Neural progenitor cell (in vitro differentiated cells): ENCODE data around the gene CDS2.

Experiments
- CTCF ChIP-seq: fragments of 200-600 bp; sonication (generic); IDR thresholded peaks from 2 replicates; pipeline ENCODE4 v1.5.1; 2017; ENCODE audit warnings: antibody characterized with exemption, mild to moderate bottlenecking
- EZH2 ChIP-seq: fragments of 200-600 bp; sonication (generic); IDR thresholded peaks from 2 replicates; pipeline ENCODE4 v1.6.1; 2017; ENCODE audit warnings: antibody characterized with exemption, mild to moderate bottlenecking, moderate library complexity

DNA sequence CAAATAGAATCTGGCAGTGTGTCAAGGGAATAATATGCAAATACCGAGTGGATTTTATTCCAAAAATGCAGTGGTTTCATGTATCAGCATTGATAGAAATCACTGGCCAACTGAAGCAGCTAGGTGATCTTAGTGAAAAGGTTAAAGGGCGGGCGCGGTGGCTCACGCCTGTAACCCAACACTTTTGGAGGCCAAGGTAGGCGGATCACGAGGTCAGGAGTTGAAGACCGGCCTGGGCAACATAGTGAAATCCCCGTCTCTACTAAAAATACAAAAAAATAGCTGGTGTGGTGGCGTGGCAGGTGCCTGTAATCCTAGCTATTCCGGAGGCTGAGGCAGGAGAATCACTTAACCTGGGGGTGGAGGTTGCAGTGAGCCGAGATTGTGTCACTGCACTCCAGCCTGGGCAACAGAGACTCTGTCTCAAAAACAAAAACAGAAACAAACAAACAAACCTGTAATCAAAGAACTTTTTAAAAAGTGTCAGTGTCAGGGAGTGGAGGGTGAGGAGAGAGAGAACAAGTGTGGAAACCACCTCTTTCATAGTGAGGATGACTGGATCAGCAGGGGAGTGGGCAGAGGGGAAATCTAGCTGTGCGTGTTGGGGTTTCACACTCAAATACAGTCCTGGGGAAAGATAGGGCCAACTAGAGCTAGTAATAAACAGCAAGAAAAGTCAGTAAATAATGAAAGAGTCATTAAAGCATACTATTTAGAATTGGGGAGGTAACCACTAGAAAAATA is 57.1 kb downstream of the CDS2 start:
- TF ChIP-seq EZH2: no peak
- no peak for TF ChIP-seq CTCF
